GM13976 (cell line): Measurements from ENCODE around the gene CCNYL1.
"Not testable (repeated sequence)": the region's sequence is repeated elsewhere in the genome, so short reads cannot be mapped to it uniquely, and the experiment has no call there.

Source experiments
- DNase-seq: peaks from one replicate; pipeline ENCODE4 v3.0.0; 2012; ENCODE audit warnings: low spot score
- CTCF ChIP-seq: IDR thresholded peaks from 2 replicates; pipeline ENCODE4 v1.5.1; 2012; ENCODE audit warnings: borderline replicate concordance, mild to moderate bottlenecking; ENCODE audit not compliant: insufficient read depth; ENCODE audit errors: extremely low read depth, missing control alignments, control extremely low read depth
- in situ Hi-C: fragments of 300-500 bp; cut with MboI; formaldehyde crosslinking; loops from one replicate; pipeline ENCODE4 v1.12.0; 2022; ENCODE audit warnings: low sequenced_read_pairs, mixed read lengths, inconsistent platforms; ENCODE audit not compliant: unreplicated experiment

The CCNYL1 gene

GRCh38 chr2:207716056-207716455, 4.6 kb downstream of the CCNYL1 start:
- TF ChIP-seq CTCF, result no peak
- no peak for DNase-seq

GRCh38 chr2:207718521-207718920, 7.1 kb downstream of the CCNYL1 start:
- no peak for DNase-seq
- no peak for TF ChIP-seq CTCF
- in situ Hi-C loops, result no loop called here

More at GRCh38 chr2:207716056-207716455, 4.6 kb downstream of the CCNYL1 start:
- in situ Hi-C loops, result no loop called here

- TF ChIP-seq CTCF, result no peak
- in situ Hi-C loops, result no loop called here
- DNase-seq, result no peak
Measured at GRCh38 chr2:207719008-207719407, 7.6 kb downstream of the CCNYL1 start.

- in situ Hi-C loops, DNase-seq: not testable (repeated sequence)
Measured at GRCh38 chr2:207719655-207720054, 8.2 kb downstream of the CCNYL1 start.

GRCh38 chr2:207720517-207721187, 9.2 kb downstream of the CCNYL1 start:
- no peak for DNase-seq
- in situ Hi-C loops, result no loop called here
- TF ChIP-seq CTCF, result no peak

GRCh38 chr2:207722773-207723424, 11.5 kb downstream of the CCNYL1 start:
- DNase-seq, result no peak
- in situ Hi-C loops, result no loop called here
- TF ChIP-seq CTCF, result no peak

GRCh38 chr2:207723425-207723787, 12.0 kb downstream of the CCNYL1 start:
- DNase-seq, in situ Hi-C loops: not testable (repeated sequence)
